GM21576 (cell line): ENCODE data around the gene RPL28.
"Not testable (repeated sequence)": the region's sequence is repeated elsewhere in the genome, so short reads cannot be mapped to it uniquely, and the experiment has no call there.

Experiments
- ATAC-seq: cut with Tn5 transposase; IDR thresholded peaks from one replicate; pipeline ENCODE4 v1.9.1; 2021; ENCODE audit warnings: mild to moderate bottlenecking, moderate library complexity; ENCODE audit not compliant: unreplicated experiment

RPL28 gene

GRCh38 chr19:55446060-55446459 is 60.3 kb downstream of the RPL28 start:
- ATAC-seq = no peak

- ATAC-seq = no peak
These were observed 61.9 kb downstream of the RPL28 start for GRCh38 chr19:55447421-55448174.

- ATAC-seq = not testable (repeated sequence)
These were observed 62.4 kb downstream of the RPL28 start for GRCh38 chr19:55448175-55448490.

- ATAC-seq = no peak
These were observed 63.7 kb downstream of the RPL28 start for GRCh38 chr19:55449469-55449868.

GRCh38 chr19:55451163-55451964 is 65.6 kb downstream of the RPL28 start:
- no peak for ATAC-seq

GRCh38 chr19:55451965-55452748 is 66.4 kb downstream of the RPL28 start:
- ATAC-seq = no peak
